ENCODE results near the gene STARD9.

GRCh38 chr15:42548249-42549031 is 27.0 kb upstream of the STARD9 start, which contains the start of the genes HAUS2 and LRRC57:
- TF ChIP-seq EZH2 (IDR thresholded peaks at IDR 0.05; ENCODE audit: insufficient read depth, poor library complexity, severe bottlenecking) (no peak), EZH2phosphoT487 (IDR thresholded peaks at IDR 0.05; ENCODE audit: insufficient read depth, low read depth) (no peak)

Measured in GM23248 (cell line).